ENCODE measurements around the gene ETAA1.

- TF ChIP-seq RAD21 (IDR thresholded peaks at IDR 0.05; ENCODE audit: low read depth) (no peak), EGR1 (IDR thresholded peaks at IDR 0.05) (no peak), MAX (IDR thresholded peaks at IDR 0.05) (no peak), TCF12 (IDR thresholded peaks at IDR 0.05; ENCODE audit: low read depth) (no peak), FOXM1 (IDR thresholded peaks at IDR 0.05; ENCODE audit: borderline replicate concordance, low read depth) (no peak), EP300 (IDR thresholded peaks at IDR 0.05; ENCODE audit: borderline replicate concordance) (no peak)
- TF ChIP-seq, protein P1, sequence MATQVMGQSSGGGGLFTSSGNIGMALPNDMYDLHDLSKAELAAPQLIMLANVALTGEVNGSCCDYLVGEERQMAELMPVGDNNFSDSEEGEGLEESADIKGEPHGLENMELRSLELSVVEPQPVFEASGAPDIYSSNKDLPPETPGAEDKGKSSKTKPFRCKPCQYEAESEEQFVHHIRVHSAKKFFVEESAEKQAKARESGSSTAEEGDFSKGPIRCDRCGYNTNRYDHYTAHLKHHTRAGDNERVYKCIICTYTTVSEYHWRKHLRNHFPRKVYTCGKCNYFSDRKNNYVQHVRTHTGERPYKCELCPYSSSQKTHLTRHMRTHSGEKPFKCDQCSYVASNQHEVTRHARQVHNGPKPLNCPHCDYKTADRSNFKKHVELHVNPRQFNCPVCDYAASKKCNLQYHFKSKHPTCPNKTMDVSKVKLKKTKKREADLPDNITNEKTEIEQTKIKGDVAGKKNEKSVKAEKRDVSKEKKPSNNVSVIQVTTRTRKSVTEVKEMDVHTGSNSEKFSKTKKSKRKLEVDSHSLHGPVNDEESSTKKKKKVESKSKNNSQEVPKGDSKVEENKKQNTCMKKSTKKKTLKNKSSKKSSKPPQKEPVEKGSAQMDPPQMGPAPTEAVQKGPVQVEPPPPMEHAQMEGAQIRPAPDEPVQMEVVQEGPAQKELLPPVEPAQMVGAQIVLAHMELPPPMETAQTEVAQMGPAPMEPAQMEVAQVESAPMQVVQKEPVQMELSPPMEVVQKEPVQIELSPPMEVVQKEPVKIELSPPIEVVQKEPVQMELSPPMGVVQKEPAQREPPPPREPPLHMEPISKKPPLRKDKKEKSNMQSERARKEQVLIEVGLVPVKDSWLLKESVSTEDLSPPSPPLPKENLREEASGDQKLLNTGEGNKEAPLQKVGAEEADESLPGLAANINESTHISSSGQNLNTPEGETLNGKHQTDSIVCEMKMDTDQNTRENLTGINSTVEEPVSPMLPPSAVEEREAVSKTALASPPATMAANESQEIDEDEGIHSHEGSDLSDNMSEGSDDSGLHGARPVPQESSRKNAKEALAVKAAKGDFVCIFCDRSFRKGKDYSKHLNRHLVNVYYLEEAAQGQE (IDR thresholded peaks at IDR 0.05; ENCODE audit: low read depth) = no peak
These were observed 41.2 kb downstream of the ETAA1 start for GRCh38 chr2:67438337-67438736.

Measured in Ishikawa (cell line).